Measurements from ENCODE around the gene CHKB.
A peak's percentile ranks its signal among the peaks of the same experiment; 100 is the strongest.
"Not testable (repeated sequence)": the region's sequence is repeated elsewhere in the genome, so short reads cannot be mapped to it uniquely, and the experiment has no call there.

Gene CHKB

GRCh38 chr22:50582493-50583293 lies at the start of gene CHKB:
CHKB (minus strand) TSS chr22:50582849; CDS start chr22:50582781, 68 bp downstream.
- DNase-seq = peak; percentile 98 to 99

GRCh38 chr22:50630376-50630775 lies 47.7 kb upstream of the CHKB start:
- no peak for DNase-seq

GRCh38 chr22:50628543-50629134 lies 46.0 kb upstream of the CHKB start:
- peak in 1 of 2 experiments; percentile 21 for DNase-seq

GRCh38 chr22:50627642-50628542 lies 45.2 kb upstream of the CHKB start, which contains the start of gene ARSA:
ARSA (minus strand) TSS chr22:50628152; CDS start chr22:50627779, 373 bp downstream.
- DNase-seq = peak; percentile 70 to 74

GRCh38 chr22:50626850-50627641 lies 44.4 kb upstream of the CHKB start:
- DNase-seq = no peak

GRCh38 chr22:50626314-50626849 lies 43.7 kb upstream of the CHKB start:
- DNase-seq = no peak

GRCh38 chr22:50625568-50626313 lies 43.1 kb upstream of the CHKB start:
- DNase-seq = no peak

GRCh38 chr22:50625131-50625567 lies 42.5 kb upstream of the CHKB start:
- no peak for DNase-seq

GRCh38 chr22:50624347-50625130 lies 41.9 kb upstream of the CHKB start:
- no peak for DNase-seq

- no peak for DNase-seq
Measured at GRCh38 chr22:50622723-50623327, 40.2 kb upstream of the CHKB start.

GRCh38 chr22:50621948-50622722 lies 39.5 kb upstream of the CHKB start:
- peak; percentile 29 to 35 for DNase-seq

- DNase-seq = peak; percentile 60 to 64
Measured at GRCh38 chr22:50621356-50621880, 38.8 kb upstream of the CHKB start.

GRCh38 chr22:50620593-50621355 lies 38.1 kb upstream of the CHKB start:
- peak; percentile 57 to 67 for DNase-seq

GRCh38 chr22:50614296-50614695 lies 31.6 kb upstream of the CHKB start:
- DNase-seq = not testable (repeated sequence)

- no peak for DNase-seq
Measured at GRCh38 chr22:50613291-50613981, 30.8 kb upstream of the CHKB start.

GRCh38 chr22:50612528-50613221 lies 30.0 kb upstream of the CHKB start:
- no peak for DNase-seq

- DNase-seq = no peak
Measured at GRCh38 chr22:50612168-50612527, 29.5 kb upstream of the CHKB start.

Data from activated CD4-positive, alpha-beta T cell treated with anti-CD3 and anti-CD28 coated beads, Interleukin-2, amount 50 U/mL, for 48 hours (primary cell).